HG02642 (cell line): Measurements from ENCODE around the gene PLEKHG7.

Source experiments
- ATAC-seq: cut with Tn5 transposase; IDR thresholded peaks from one replicate; pipeline ENCODE4 v1.9.1; 2021; ENCODE audit warnings: mild to moderate bottlenecking; ENCODE audit not compliant: unreplicated experiment, poor library complexity

The PLEKHG7 gene

GRCh38 chr12:92703786-92704185 is 997 bp downstream of the PLEKHG7 start:
- ATAC-seq = no peak

- no peak for ATAC-seq
These were observed 3.8 kb downstream of the PLEKHG7 start for GRCh38 chr12:92706594-92706993.

GRCh38 chr12:92707926-92708325 is 5.1 kb downstream of the PLEKHG7 start:
- ATAC-seq = no peak

GRCh38 chr12:92715625-92716024 is 12.8 kb downstream of the PLEKHG7 start:
- no peak for ATAC-seq

GRCh38 chr12:92717202-92717601 is 14.4 kb downstream of the PLEKHG7 start:
- no peak for ATAC-seq

- no peak for ATAC-seq
These were observed 15.7 kb downstream of the PLEKHG7 start for GRCh38 chr12:92718483-92718990.

- ATAC-seq = no peak
These were observed 16.9 kb downstream of the PLEKHG7 start for GRCh38 chr12:92719674-92720073.

GRCh38 chr12:92721130-92721529 is 18.3 kb downstream of the PLEKHG7 start:
- no peak for ATAC-seq

GRCh38 chr12:92721656-92722055 is 18.9 kb downstream of the PLEKHG7 start:
- ATAC-seq = no peak

GRCh38 chr12:92722897-92723296 is 20.1 kb downstream of the PLEKHG7 start:
- ATAC-seq = no peak

- ATAC-seq = no peak
These were observed 24.1 kb downstream of the PLEKHG7 start for GRCh38 chr12:92726850-92727249.

- no peak for ATAC-seq
These were observed 27.1 kb downstream of the PLEKHG7 start for GRCh38 chr12:92729773-92730305.

- no peak for ATAC-seq
These were observed 28.0 kb downstream of the PLEKHG7 start for GRCh38 chr12:92730758-92731157.

- ATAC-seq = no peak
These were observed 29.4 kb downstream of the PLEKHG7 start for GRCh38 chr12:92732216-92732615.

GRCh38 chr12:92732716-92733115 is 29.9 kb downstream of the PLEKHG7 start:
- ATAC-seq = no peak

GRCh38 chr12:92733181-92733580 is 30.4 kb downstream of the PLEKHG7 start:
- ATAC-seq = no peak

GRCh38 chr12:92733661-92734060 is 30.9 kb downstream of the PLEKHG7 start:
- no peak for ATAC-seq

- no peak for ATAC-seq
These were observed 32.4 kb downstream of the PLEKHG7 start for GRCh38 chr12:92735131-92735721.

GRCh38 chr12:92736605-92737004 is 33.8 kb downstream of the PLEKHG7 start:
- no peak for ATAC-seq

GRCh38 chr12:92737855-92738850 is 35.4 kb downstream of the PLEKHG7 start:
- ATAC-seq = no peak

- no peak for ATAC-seq
These were observed 36.3 kb downstream of the PLEKHG7 start for GRCh38 chr12:92739113-92739512.
